ENCODE measurements around the gene C1QC.

DNA sequence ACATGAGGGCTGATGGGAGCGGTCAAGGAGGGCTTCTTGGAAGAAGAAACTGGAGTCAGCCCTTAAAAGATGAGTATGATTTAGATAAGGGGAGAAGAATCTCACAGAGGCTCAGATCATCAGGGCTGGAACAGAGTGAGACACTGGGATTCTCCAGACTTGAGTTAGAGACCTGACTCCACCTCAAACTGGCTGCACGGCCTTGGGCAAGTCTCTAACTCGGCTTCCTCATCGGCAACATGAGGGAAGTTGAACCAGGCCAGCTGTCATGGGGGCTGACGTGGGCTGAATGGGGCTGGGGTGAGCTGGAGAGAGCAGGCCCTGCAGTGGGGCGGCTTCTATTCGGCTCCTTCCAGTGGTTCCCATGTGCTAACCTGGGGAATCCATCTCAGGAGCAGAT, 2.5 kb downstream of the C1QC start:
- TF ChIP-seq, protein P1, sequence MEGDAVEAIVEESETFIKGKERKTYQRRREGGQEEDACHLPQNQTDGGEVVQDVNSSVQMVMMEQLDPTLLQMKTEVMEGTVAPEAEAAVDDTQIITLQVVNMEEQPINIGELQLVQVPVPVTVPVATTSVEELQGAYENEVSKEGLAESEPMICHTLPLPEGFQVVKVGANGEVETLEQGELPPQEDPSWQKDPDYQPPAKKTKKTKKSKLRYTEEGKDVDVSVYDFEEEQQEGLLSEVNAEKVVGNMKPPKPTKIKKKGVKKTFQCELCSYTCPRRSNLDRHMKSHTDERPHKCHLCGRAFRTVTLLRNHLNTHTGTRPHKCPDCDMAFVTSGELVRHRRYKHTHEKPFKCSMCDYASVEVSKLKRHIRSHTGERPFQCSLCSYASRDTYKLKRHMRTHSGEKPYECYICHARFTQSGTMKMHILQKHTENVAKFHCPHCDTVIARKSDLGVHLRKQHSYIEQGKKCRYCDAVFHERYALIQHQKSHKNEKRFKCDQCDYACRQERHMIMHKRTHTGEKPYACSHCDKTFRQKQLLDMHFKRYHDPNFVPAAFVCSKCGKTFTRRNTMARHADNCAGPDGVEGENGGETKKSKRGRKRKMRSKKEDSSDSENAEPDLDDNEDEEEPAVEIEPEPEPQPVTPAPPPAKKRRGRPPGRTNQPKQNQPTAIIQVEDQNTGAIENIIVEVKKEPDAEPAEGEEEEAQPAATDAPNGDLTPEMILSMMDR (IDR thresholded peaks at IDR 0.05) = no peak
- TF ChIP-seq EZH2 (IDR thresholded peaks at IDR 0.05; ENCODE audit: borderline replicate concordance, insufficient read depth, low read depth, low read length, poor library complexity, severe bottlenecking) = no peak

Data from B cell (primary cell).